Kidney (tissue), 14 donors: ENCODE results near the gene NOXO1. TPM values are rescaled to one million over a fixed set of nuclear protein-coding genes. Genes with fewer than 3 reads are reported as not detected.

Experiments used
- DNase-seq, 5 donors: peaks; one replicate each; pipeline ENCODE4 v3.0.0-alpha.2; 2013 to 2020
- FAIRE-seq: peaks from 2 replicates; lab custom pipeline; 2012; peaks lifted over from hg19 to GRCh38; lab: Jason Lieb, UNC
- H3K27ac ChIP-seq, 2 donors: one replicate each; pipeline ENCODE4 v1.7.0; 2013; ENCODE audit warnings: low read depth in 2 of 2, low read length in 2 of 2, inconsistent platforms in 1 of 2
- H3K27me3 ChIP-seq: one replicate; pipeline ENCODE4 v1.7.1; 2013; ENCODE audit warnings: low read length, inconsistent platforms; ENCODE audit not compliant: control insufficient read depth, insufficient read depth
- H3K36me3 ChIP-seq, 3 donors: one replicate each; pipeline versions ENCODE4 v1.7.0 to v1.7.1; 2013; ENCODE audit warnings: low read length in 3 of 3, control low read depth in 1 of 3, inconsistent platforms in 1 of 3; ENCODE audit not compliant: insufficient read depth in 3 of 3, control insufficient read depth in 2 of 3
- H3K4me1 ChIP-seq, 3 donors: one replicate each; pipeline versions ENCODE4 v1.7.0 to v1.7.1; 2013; ENCODE audit warnings: low read length in 3 of 3, inconsistent platforms in 1 of 3, low read depth in 1 of 3; ENCODE audit not compliant: control insufficient read depth in 2 of 3, insufficient read depth in 2 of 3
- H3K4me3 ChIP-seq, 3 donors: one replicate each; pipeline versions ENCODE4 v1.7.0 to v1.8.1; 2013; ENCODE audit warnings: low read length in 3 of 3, control low read depth in 1 of 3, inconsistent platforms in 1 of 3
- H3K9ac ChIP-seq, 3 donors: one replicate each; pipeline versions ENCODE4 v1.7.0 to v1.7.1; 2013; ENCODE audit warnings: low read length in 3 of 3, control low read depth in 1 of 3, inconsistent platforms in 1 of 3
- H3K9me3 ChIP-seq, 3 donors: one replicate each; pipeline versions ENCODE4 v1.7.0 to v1.7.1; 2013; ENCODE audit warnings: low read length in 3 of 3, control low read depth in 1 of 3, inconsistent platforms in 1 of 3; ENCODE audit not compliant: control insufficient read depth in 2 of 3, insufficient read depth in 1 of 3
- CTCF ChIP-seq: IDR thresholded peaks from 3 replicates; pipeline ENCODE4 v1.5.1; 2012; ENCODE audit warnings: mild to moderate bottlenecking, moderate library complexity, borderline replicate concordance; ENCODE audit not compliant: insufficient read depth; ENCODE audit errors: extremely low read depth
- intact Hi-C: fragments of 100-400 bp; cut with DNase I; formaldehyde crosslinking; loops from one replicate; pipeline ENCODE4 v1.11.1; 2022
- polyA plus RNA-seq: library from polyadenylated mRNA; stranded (reverse); fragments of 350-450 nt; fragmentation: Illumina TruSeq; extraction: RNeasy Lipid Tissue Mini Kit (QIAGEN cat#74804); gene quantifications from one replicate; pipeline ENCODE4 v1.2.3, GENCODE V29; 2014; ENCODE audit warnings: low read depth, low replicate concordance; ENCODE audit not compliant: insufficient read depth
- total RNA-seq: library from RNA; stranded (reverse); fragmentation: NEBNext Ultra II Directional; extraction: Animal tissue kit (Norgen Biotek cat#: 25700); gene quantifications from one replicate; pipeline ENCODE4 v1.2.1, GENCODE V29; 2021
- donor health status: control.
- donor health status: control.
- donor health status: control.
- donor health status: control.
- donor health status: control.
- donor health status: DM: yes; HTN: yes; CAD: no.
- donor health status: Normal renal cell carcinoma (clear cell type).

Gene NOXO1
- total and polyA plus RNA-seq, 2 donors from 2014 or later = 0.57 to 0.58 TPM

DNA sequence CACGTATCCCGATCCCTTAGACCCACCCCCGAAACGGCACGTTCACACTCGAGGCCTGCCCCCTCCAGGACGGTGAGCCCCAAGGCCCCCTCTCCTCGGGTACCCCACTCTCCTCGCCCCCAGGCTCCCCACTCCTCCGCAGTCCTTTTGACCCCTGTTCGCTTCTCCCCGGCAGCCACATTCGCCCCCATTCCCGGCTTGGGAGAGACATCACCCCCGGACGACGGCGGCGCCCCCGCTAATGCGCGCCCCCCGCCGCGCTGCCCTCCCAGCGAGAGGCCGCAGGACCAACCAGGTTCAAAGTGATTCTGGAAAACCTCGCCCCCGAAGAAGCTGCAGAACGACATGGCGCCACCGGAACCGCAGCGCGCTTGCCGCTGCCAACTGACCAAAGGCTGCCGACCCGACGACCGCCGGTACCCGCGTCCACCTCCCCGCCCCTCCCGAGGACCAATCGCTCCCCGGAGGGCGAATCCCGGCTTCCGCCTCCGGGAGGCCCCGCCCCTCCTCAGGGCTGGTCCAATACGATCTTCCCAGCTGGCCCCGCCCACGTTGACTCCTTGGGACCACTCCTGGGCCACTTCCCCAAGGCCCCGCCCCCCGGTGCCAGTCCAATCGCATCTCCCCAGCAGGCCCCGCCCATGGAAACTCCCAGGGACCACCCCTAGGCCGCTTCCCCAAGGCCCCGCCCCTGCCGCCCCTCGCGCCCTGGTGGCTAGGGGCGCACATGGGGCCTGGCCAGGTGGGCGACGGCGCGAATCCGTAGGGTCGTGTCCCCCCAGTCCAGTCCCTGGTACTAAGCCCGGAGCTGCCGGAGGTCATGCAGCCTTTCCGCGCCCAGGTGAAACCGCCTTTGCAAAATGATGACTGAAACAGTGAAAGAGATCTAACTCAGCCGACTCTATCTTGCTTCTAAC is 38.2 kb downstream of the NOXO1 start, which contains the start of gene MSRB1:
Gene MSRB1 (minus strand): TSS at position 390 of the 917 bp plus-strand sequence. CDS start 43 bp downstream, at position 347.
- TF ChIP-seq CTCF = no peak
- peak within 1 kb of the TSS; percentile 76 to 81 for H3K27ac ChIP-seq
- peak within 1 kb of the TSS; percentile 33 to 74 (median 63) for H3K9ac ChIP-seq
- H3K4me1 ChIP-seq = peaks cover 0 to 10% (median 0%) of the 10 kb centered on the region in 3 donors
- DNase-seq (peak; percentile 100), FAIRE-seq (peak; percentile 94)
- intact Hi-C loops = no loop called here
- H3K4me3 ChIP-seq = peak within 1 kb of the TSS; percentile 61 to 86 (median 71)
- H3K36me3 ChIP-seq = peaks cover 0 to 7% (median 3%) of the 10 kb centered on the region in 3 donors
- H3K27me3 ChIP-seq = no peaks in the 10 kb centered on the region
- H3K9me3 ChIP-seq = no peaks in the 10 kb centered on the region

DNA sequence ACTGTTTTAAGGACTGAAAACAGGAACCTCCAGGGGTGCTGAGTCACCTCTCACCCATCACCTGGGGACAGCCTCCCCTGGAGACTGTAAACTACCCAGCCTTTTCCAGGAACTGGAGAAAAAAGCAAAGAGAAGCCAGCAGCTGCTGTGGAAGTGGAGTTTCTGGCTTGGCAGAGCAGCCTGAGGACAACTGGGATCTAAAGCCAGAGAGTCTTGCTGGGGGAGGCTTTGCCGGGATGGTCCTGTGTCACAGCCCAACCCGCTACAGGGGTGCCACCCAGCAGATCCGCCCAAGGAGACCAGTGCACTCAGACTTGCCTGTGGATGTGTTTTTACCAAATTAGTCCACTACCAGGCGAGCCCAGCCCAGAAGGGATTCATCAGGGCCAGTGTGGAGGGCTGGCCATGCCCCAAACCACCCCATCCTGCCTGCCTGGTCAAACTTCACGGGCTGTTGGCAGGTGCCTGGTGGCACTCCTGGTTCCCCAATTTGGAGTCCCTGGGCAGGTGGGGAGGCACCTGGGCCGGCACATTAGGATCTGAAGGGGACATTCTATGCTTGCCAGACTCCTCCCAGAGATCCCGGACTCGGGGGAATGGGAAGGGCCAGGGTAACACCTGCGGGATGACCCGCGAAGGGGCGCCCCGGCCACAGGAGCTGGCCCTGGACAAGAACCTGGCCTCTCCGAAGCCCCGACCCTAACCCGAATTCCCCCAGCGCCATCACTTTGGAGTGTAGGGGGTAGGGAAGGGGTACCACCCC is 39.0 kb downstream of the NOXO1 start:
- H3K27ac ChIP-seq = peak overlapping the region; percentile 76 to 81
- peak overlapping the region; percentile 61 to 86 (median 71) for H3K4me3 ChIP-seq
- intact Hi-C loops = no loop called here
- DNase-seq (no peak), FAIRE-seq (no peak)
- no peaks in the 10 kb centered on the region for H3K9me3 ChIP-seq
- peak overlapping the region; percentile 33 to 74 (median 63) for H3K9ac ChIP-seq
- no peaks in the 10 kb centered on the region for H3K27me3 ChIP-seq
- H3K4me1 ChIP-seq = peaks cover 0 to 10% (median 0%) of the 10 kb centered on the region in 3 donors
- peaks cover 0 to 9% (median 6%) of the 10 kb centered on the region in 3 donors for H3K36me3 ChIP-seq
- no peak for TF ChIP-seq CTCF

GRCh38 chr16:1941162-1942046 is 39.9 kb downstream of the NOXO1 start:
- H3K4me3 ChIP-seq = peak overlapping the region in 2 of 3 donors; percentile 71 to 86

More at GRCh38 chr16:1941162-1942046, 39.9 kb downstream of the NOXO1 start:
- Histone ChIP-seq H3K36me3 (peaks cover 0 to 9% (median 6%) of the 10 kb centered on the region in 3 donors), H3K4me1 (peaks cover 0 to 10% (median 0%) of the 10 kb centered on the region in 3 donors), H3K27me3 (no peaks in the 10 kb centered on the region), H3K9me3 (no peaks in the 10 kb centered on the region), H3K27ac (peak overlapping the region; percentile 54 to 57), H3K9ac (peak overlapping the region in 1 of 3 donors; percentile 74)
- TF ChIP-seq CTCF = peak; percentile 23
- intact Hi-C loops = no loop called here
- FAIRE-seq (no peak), DNase-seq (peak in 1 of 5 donors; percentile 53)
